Stimulated activated CD4-positive, alpha-beta T cell treated with anti-CD3 and anti-CD28 coated beads, Interleukin-1b, Interleukin-23, amount 100 ng/mL, for 48 hours (primary cell): ENCODE results near the gene MICAL2.

ENCODE experiments used
- DNase-seq: peaks from one replicate; pipeline ENCODE4 v3.0.0-alpha.2; 2020

Gene MICAL2

GRCh38 chr11:12235553-12235946, 125.2 kb downstream of the MICAL2 start:
- DNase-seq = no peak

- DNase-seq = peak; percentile 71
Measured at GRCh38 chr11:12235947-12236743, 125.8 kb downstream of the MICAL2 start.

- no peak for DNase-seq
Measured at GRCh38 chr11:12236744-12237101, 126.3 kb downstream of the MICAL2 start.

GRCh38 chr11:12237381-12237784, 127.0 kb downstream of the MICAL2 start:
- DNase-seq = no peak

GRCh38 chr11:12238420-12238819, 128.0 kb downstream of the MICAL2 start:
- DNase-seq = no peak

- no peak for DNase-seq
Measured at GRCh38 chr11:12239396-12239795, 129.0 kb downstream of the MICAL2 start.

- no peak for DNase-seq
Measured at GRCh38 chr11:12239804-12240371, 129.5 kb downstream of the MICAL2 start.

- DNase-seq = no peak
Measured at GRCh38 chr11:12240677-12241076, 130.3 kb downstream of the MICAL2 start.

- no peak for DNase-seq
Measured at GRCh38 chr11:12241401-12241800, 131.0 kb downstream of the MICAL2 start.

- peak; percentile 16 for DNase-seq
Measured at GRCh38 chr11:12241971-12242672, 131.7 kb downstream of the MICAL2 start.

- no peak for DNase-seq
Measured at GRCh38 chr11:12242966-12243365, 132.6 kb downstream of the MICAL2 start.

- no peak for DNase-seq
Measured at GRCh38 chr11:12243486-12243885, 133.1 kb downstream of the MICAL2 start.

- DNase-seq = no peak
Measured at GRCh38 chr11:12243911-12244550, 133.6 kb downstream of the MICAL2 start.

GRCh38 chr11:12245091-12245490, 134.7 kb downstream of the MICAL2 start:
- DNase-seq = no peak

GRCh38 chr11:12245549-12246016, 135.2 kb downstream of the MICAL2 start:
- DNase-seq = no peak

GRCh38 chr11:12246147-12246546, 135.8 kb downstream of the MICAL2 start:
- no peak for DNase-seq

GRCh38 chr11:12246989-12247388, 136.6 kb downstream of the MICAL2 start:
- no peak for DNase-seq

GRCh38 chr11:12247543-12248254, 137.3 kb downstream of the MICAL2 start:
- DNase-seq = no peak

GRCh38 chr11:12248330-12248729, 137.9 kb downstream of the MICAL2 start:
- DNase-seq = no peak

GRCh38 chr11:12249590-12250260, 139.3 kb downstream of the MICAL2 start:
- DNase-seq = no peak

- DNase-seq = no peak
Measured at GRCh38 chr11:12251666-12252560, 141.5 kb downstream of the MICAL2 start.
